GM12878 (cell line): Measurements from ENCODE around the gene HSPB6. TPM values are rescaled to one million over a fixed set of nuclear protein-coding genes. Genes with fewer than 3 reads are reported as not detected.

Experiments used
- ATAC-seq: fragments of 200-7000 bp; cut with Tn5 transposase; 3 replicates; pipeline ENCODE4 v1.9.1; 2020; ENCODE audit warnings: mild to moderate bottlenecking, moderate library complexity
- BruUV-seq: library from RNA; stranded (reverse); fragments of 400-500 nt; replicated peaks from 2 replicates; lab custom pipeline; 2021; lab: Mats Ljungman, UMichigan
- CTCF ChIA-PET: fragments of 300-600 bp; sonication (Branson Sonifier 250); formaldehyde crosslinking; extraction: SDS; loops from one replicate; lab custom pipeline; 2021; ENCODE audit warnings: inconsistent platforms; lab: Yijun Ruan, JAX
- POLR2A ChIA-PET: fragments of 350-600 bp; formaldehyde crosslinking; extraction: SDS; loops from one replicate; lab custom pipeline; 2021; ENCODE audit warnings: inconsistent platforms; lab: Charles Lee
- RAD21 ChIA-PET: fragments of 300-600 bp; sonication (Branson Sonifier 250); formaldehyde crosslinking; loops from one replicate; lab custom pipeline; 2023; ENCODE audit warnings: antibody characterized with exemption; ENCODE audit not compliant: unreplicated experiment; lab: Charles Lee
- SMC1A ChIA-PET: fragments of 300-600 bp; sonication (Branson Sonifier 250); formaldehyde crosslinking; loops from one replicate; lab custom pipeline; 2023; ENCODE audit not compliant: unreplicated experiment, uncharacterized antibody; lab: Charles Lee
- DNase-seq: peaks from one replicate; pipeline ENCODE4 v3.0.0-alpha.2; 2011; ENCODE audit warnings: low read depth, low spot score
- FAIRE-seq: peaks from 3 replicates; lab custom pipeline; 2011; peaks lifted over from hg19 to GRCh38; lab: Jason Lieb, UNC
- H2AFZ ChIP-seq: 2 replicates; pipeline ENCODE4 v1.6.0; 2011; ENCODE audit warnings: low read depth, low read length, control low read depth; ENCODE audit not compliant: control insufficient read depth
- H3K27ac ChIP-seq: 2 replicates; pipeline ENCODE4 v1.5.1; 2011; ENCODE audit warnings: control low read depth; ENCODE audit not compliant: control insufficient read depth, insufficient read depth
- H3K27me3 ChIP-seq, 2 experiments: replicated peaks in 1 of 2; 2 replicates each; pipeline versions ENCODE4 v1.6.0 to v1.6.1; 2011; ENCODE audit warnings: low read length in 1 of 2; ENCODE audit not compliant: control insufficient read depth in 2 of 2, insufficient read depth in 2 of 2
- H3K36me3 ChIP-seq, 2 experiments: 2 replicates each; pipeline ENCODE4 v1.5.1; 2011; ENCODE audit warnings: low read length in 1 of 2; ENCODE audit not compliant: control insufficient read depth in 2 of 2, insufficient read depth in 2 of 2
- H3K4me1 ChIP-seq: 2 replicates; pipeline ENCODE4 v1.6.1; 2011; ENCODE audit warnings: mild to moderate bottlenecking, low read length, moderate library complexity, mixed read lengths; ENCODE audit not compliant: control insufficient read depth, insufficient read depth
- H3K4me2 ChIP-seq: 2 replicates; pipeline ENCODE4 v1.6.0; 2011; ENCODE audit warnings: control low read depth; ENCODE audit not compliant: control insufficient read depth, insufficient read depth
- H3K4me3 ChIP-seq: fragments of 200-600 bp; sonication (generic); 2 replicates; pipeline ENCODE4 v1.5.1; 2016
- H3K79me2 ChIP-seq: 2 replicates; pipeline ENCODE4 v1.6.0; 2011; ENCODE audit warnings: low read length; ENCODE audit not compliant: control insufficient read depth, insufficient read depth
- H3K9ac ChIP-seq: 2 replicates; pipeline ENCODE4 v1.8.0; 2011; ENCODE audit warnings: low read length, control low read depth, mixed read lengths; ENCODE audit not compliant: control insufficient read depth, insufficient read depth
- H3K9me3 ChIP-seq: replicated peaks from 3 replicates; pipeline ENCODE4 v1.5.1; 2011; ENCODE audit warnings: mild to moderate bottlenecking, low read length; ENCODE audit not compliant: control insufficient read depth, insufficient read depth
- H4K20me1 ChIP-seq: 2 replicates; pipeline ENCODE4 v1.6.0; 2011; ENCODE audit not compliant: control insufficient read depth, insufficient read depth
- CREM ChIP-seq: IDR thresholded peaks from 2 replicates; pipeline ENCODE4 v1.6.1; 2014; ENCODE audit warnings: antibody characterized with exemption, low read depth
- EGR1 ChIP-seq, 2 experiments: IDR thresholded peaks; 1 replicate in 1 of 2; 2 replicates in 1 of 2; pipeline ENCODE4 v1.6.1; 2011 to 2012; ENCODE audit warnings: low read depth in 2 of 2, low read length in 2 of 2, borderline replicate concordance in 1 of 2, mild to moderate bottlenecking in 1 of 2, moderate library complexity in 1 of 2
- IRF5 ChIP-seq: fragments of 450-650 bp; IDR thresholded peaks from 2 replicates; pipeline ENCODE4 v1.6.1; 2017; ENCODE audit warnings: borderline replicate concordance
- JUNB ChIP-seq: IDR thresholded peaks from 2 replicates; pipeline ENCODE4 v1.6.1; 2016; ENCODE audit warnings: antibody characterized with exemption, mild to moderate bottlenecking
- LARP7 ChIP-seq: fragments of 450-650 bp; IDR thresholded peaks from 2 replicates; pipeline ENCODE4 v1.6.1; 2017; ENCODE audit warnings: mild to moderate bottlenecking
- MEF2A ChIP-seq: IDR thresholded peaks from 2 replicates; pipeline ENCODE4 v1.6.1; 2011; ENCODE audit warnings: low read depth, mild to moderate bottlenecking, low read length, moderate library complexity; ENCODE audit not compliant: insufficient read depth
- MXI1 ChIP-seq: fragments of 150-350 bp; IDR thresholded peaks from 2 replicates; pipeline ENCODE4 v1.6.1; 2011; ENCODE audit warnings: low read depth, mild to moderate bottlenecking, inconsistent platforms, low read length, improper control_type of control experiment
- RELA ChIP-seq: fragments of 450-650 bp; IDR thresholded peaks from 2 replicates; pipeline ENCODE4 v1.8.0; 2014; ENCODE audit warnings: borderline replicate concordance; ENCODE audit not compliant: partially characterized antibody
- RUNX3 ChIP-seq: IDR thresholded peaks from 2 replicates; pipeline ENCODE4 v1.6.1; 2012; ENCODE audit warnings: low read length, inconsistent platforms
- SKIL ChIP-seq: fragments of 450-650 bp; IDR thresholded peaks from 2 replicates; pipeline ENCODE4 v1.6.1; 2017; ENCODE audit warnings: mild to moderate bottlenecking, low read depth, inconsistent platforms; ENCODE audit not compliant: poor library complexity, severe bottlenecking
- SMARCA5 ChIP-seq: fragments of 450-650 bp; IDR thresholded peaks from 2 replicates; pipeline ENCODE4 v1.6.1; 2017; ENCODE audit warnings: mild to moderate bottlenecking
- SUZ12 ChIP-seq: fragments of 200-600 bp; sonication (generic); IDR thresholded peaks from one replicate; pipeline ENCODE4 v1.6.1; 2018; ENCODE audit warnings: antibody characterized with exemption, mild to moderate bottlenecking; ENCODE audit not compliant: unreplicated experiment
- TBL1XR1 ChIP-seq: IDR thresholded peaks from 2 replicates; pipeline ENCODE4 v1.6.1; 2012; ENCODE audit warnings: low read depth, low read length, improper control_type of control experiment
- ZBED1 ChIP-seq: IDR thresholded peaks from 2 replicates; pipeline ENCODE4 v1.6.1; 2016; ENCODE audit warnings: borderline replicate concordance
- WGBS: methylation state at CpG from one replicate; pipeline ENCODE4 v1.1.6; 2016; ENCODE audit warnings: low lambda C conversion rate; ENCODE audit not compliant: insufficient replicate concordance, insufficient coverage; ENCODE audit errors: missing lambda C conversion rate; 5-methylcytosine and 5-hydroxymethylcytosine counted together
- in situ Hi-C: fragments of 300-500 bp; cut with MboI; formaldehyde crosslinking; loops from 9 replicates; pipeline ENCODE4 v1.14.3; 2018; ENCODE audit warnings: mixed read lengths
- intact Hi-C: fragments of 100-400 bp; cut with micrococcal nuclease; formaldehyde crosslinking; loops from one replicate; pipeline ENCODE4 v1.14.2; 2022; ENCODE audit not compliant: unreplicated experiment
- polyA plus RNA-seq, 11 experiments: library from polyadenylated mRNA; depleted of rRNA in 4 of 11; unstranded in 6 of 11; stranded (reverse) in 5 of 11; fragments of >200 nt; fragmentation: Nextera tagmentation in 4 of 11; fragmentation: Illumina TruSeq in 1 of 11; extraction: Ambion mirVana in 4 of 11; extraction: Trizol in 1 of 11; gene quantifications; 1 replicate in 1 of 11; 2 replicates in 10 of 11; pipeline versions ENCODE4 v1.2.1 to v1.2.3, GENCODE V29; 2011 to 2016; ENCODE audit warnings: inconsistent platforms in 2 of 11, missing spikeins in 2 of 11, low read depth in 1 of 11
- total RNA-seq, 4 experiments: library from RNA; depleted of rRNA in 3 of 4; stranded (reverse); fragments of >200 nt in 3 of 4; fragmentation: Illumina TruSeq in 1 of 4; extraction: Trizol in 1 of 4; gene quantifications; 2 replicates each; pipeline versions ENCODE4 v1.2.1 to v1.2.3, GENCODE V29; 2013 to 2021
- TF ChIP-seq, protein P1 (sequence below): fragments of 450-650 bp; formaldehyde crosslinking; IDR thresholded peaks from 2 replicates; pipeline ENCODE4 v1.4.0; 2020; ENCODE audit warnings: mild to moderate bottlenecking, moderate library complexity

HSPB6 gene
- total and polyA plus RNA-seq, 10 of the 15 experiments (the other 5 are each of a cell fraction or from before 2014, with no cell fraction given), result 0.09 to 1.6 (median 0.36) TPM; not detected in 4

GRCh38 chr19:35791814-35792279 lies 35.0 kb upstream of the HSPB6 start:
- ChIA-PET CTCF (no interaction called here), RAD21 (interaction anchor here (0.9 kb wide), 1 partner anchor 97 kb away, joined by 3 read pairs; no protein-coding TSS in a partner anchor), POLR2A (no interaction called here), SMC1A (no interaction called here)
- intact Hi-C loops, result no loop called here
- WGBS, result 31% methylated on average over 7 of the region's 9 CpGs
- Histone ChIP-seq H3K4me1 (no peaks in the 10 kb centered on the region), H3K9me3 (no peaks in the 10 kb centered on the region), H2AFZ (no peak overlapping the region), H3K9ac (no peak overlapping the region), H3K27me3 (peaks cover 0 to 2% of the 10 kb centered on the region in 2 experiments; a peak in 1 of 4 replicates), H4K20me1 (no peaks in the 10 kb centered on the region), H3K79me2 (no peaks in the 10 kb centered on the region), H3K4me3 (no peak overlapping the region), H3K4me2 (no peak overlapping the region), H3K36me3 (no peaks in the 10 kb centered on the region), H3K27ac (no peak overlapping the region)
- peak; percentile 51 for ATAC-seq
- no peak for DNase-seq
- BruUV-seq, result no TSS peak
- no peak for FAIRE-seq
- no peak for TF ChIP-seq RUNX3
- TF ChIP-seq LARP7, result no peak
- no peak for TF ChIP-seq SKIL
- no peak for TF ChIP-seq ZBED1
- no peak for TF ChIP-seq MEF2A
- no peak for TF ChIP-seq SMARCA5
- TF ChIP-seq EGR1 (IDR thresholded peaks at IDR 0.05; ENCODE audit: borderline replicate concordance in 1 of 2, low read depth in 2 of 2, low read length in 2 of 2), result no peak
- TF ChIP-seq, protein P1, sequence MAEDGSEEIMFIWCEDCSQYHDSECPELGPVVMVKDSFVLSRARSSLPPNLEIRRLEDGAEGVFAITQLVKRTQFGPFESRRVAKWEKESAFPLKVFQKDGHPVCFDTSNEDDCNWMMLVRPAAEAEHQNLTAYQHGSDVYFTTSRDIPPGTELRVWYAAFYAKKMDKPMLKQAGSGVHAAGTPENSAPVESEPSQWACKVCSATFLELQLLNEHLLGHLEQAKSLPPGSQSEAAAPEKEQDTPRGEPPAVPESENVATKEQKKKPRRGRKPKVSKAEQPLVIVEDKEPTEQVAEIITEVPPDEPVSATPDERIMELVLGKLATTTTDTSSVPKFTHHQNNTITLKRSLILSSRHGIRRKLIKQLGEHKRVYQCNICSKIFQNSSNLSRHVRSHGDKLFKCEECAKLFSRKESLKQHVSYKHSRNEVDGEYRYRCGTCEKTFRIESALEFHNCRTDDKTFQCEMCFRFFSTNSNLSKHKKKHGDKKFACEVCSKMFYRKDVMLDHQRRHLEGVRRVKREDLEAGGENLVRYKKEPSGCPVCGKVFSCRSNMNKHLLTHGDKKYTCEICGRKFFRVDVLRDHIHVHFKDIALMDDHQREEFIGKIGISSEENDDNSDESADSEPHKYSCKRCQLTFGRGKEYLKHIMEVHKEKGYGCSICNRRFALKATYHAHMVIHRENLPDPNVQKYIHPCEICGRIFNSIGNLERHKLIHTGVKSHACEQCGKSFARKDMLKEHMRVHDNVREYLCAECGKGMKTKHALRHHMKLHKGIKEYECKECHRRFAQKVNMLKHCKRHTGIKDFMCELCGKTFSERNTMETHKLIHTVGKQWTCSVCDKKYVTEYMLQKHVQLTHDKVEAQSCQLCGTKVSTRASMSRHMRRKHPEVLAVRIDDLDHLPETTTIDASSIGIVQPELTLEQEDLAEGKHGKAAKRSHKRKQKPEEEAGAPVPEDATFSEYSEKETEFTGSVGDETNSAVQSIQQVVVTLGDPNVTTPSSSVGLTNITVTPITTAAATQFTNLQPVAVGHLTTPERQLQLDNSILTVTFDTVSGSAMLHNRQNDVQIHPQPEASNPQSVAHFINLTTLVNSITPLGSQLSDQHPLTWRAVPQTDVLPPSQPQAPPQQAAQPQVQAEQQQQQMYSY (CRISPR knock-in tag), result no peak
- TF ChIP-seq CREM, result no peak
- TF ChIP-seq MXI1, result no peak
- TF ChIP-seq TBL1XR1, result no peak
- no peak for TF ChIP-seq RELA
- TF ChIP-seq JUNB, result no peak
- TF ChIP-seq SUZ12, result no peak
- no peak for TF ChIP-seq IRF5
- in situ Hi-C loops, result no loop called here
